ENCODE results near the gene PTP4A1. TPM values are rescaled to one million over a fixed set of nuclear protein-coding genes. Genes with fewer than 3 reads are reported as not detected.

PTP4A1 gene
- total RNA-seq, 4 donors from 2014 or later: 12.4 to 85.4 (median 50.4) TPM

GRCh38 chr6:63576985-63577712 is 4.9 kb downstream of the PTP4A1 start:
- H3K27ac ChIP-seq: no peak overlapping the region
- peaks cover 21% of the 10 kb centered on the region for H3K4me1 ChIP-seq
- peaks cover 48% of the 10 kb centered on the region for H3K36me3 ChIP-seq
- H3K27me3 ChIP-seq: no peaks in the 10 kb centered on the region
- no peak overlapping the region for H3K4me3 ChIP-seq
- 96% methylated on average over 5 of the region's 5 CpGs for WGBS
- TF ChIP-seq POLR2AphosphoS5 (IDR thresholded peaks at IDR 0.05) (no peak), POLR2A (IDR thresholded peaks at IDR 0.05) (no peak), EP300 (IDR thresholded peaks at IDR 0.05) (no peak)
- TF ChIP-seq, protein P1, sequence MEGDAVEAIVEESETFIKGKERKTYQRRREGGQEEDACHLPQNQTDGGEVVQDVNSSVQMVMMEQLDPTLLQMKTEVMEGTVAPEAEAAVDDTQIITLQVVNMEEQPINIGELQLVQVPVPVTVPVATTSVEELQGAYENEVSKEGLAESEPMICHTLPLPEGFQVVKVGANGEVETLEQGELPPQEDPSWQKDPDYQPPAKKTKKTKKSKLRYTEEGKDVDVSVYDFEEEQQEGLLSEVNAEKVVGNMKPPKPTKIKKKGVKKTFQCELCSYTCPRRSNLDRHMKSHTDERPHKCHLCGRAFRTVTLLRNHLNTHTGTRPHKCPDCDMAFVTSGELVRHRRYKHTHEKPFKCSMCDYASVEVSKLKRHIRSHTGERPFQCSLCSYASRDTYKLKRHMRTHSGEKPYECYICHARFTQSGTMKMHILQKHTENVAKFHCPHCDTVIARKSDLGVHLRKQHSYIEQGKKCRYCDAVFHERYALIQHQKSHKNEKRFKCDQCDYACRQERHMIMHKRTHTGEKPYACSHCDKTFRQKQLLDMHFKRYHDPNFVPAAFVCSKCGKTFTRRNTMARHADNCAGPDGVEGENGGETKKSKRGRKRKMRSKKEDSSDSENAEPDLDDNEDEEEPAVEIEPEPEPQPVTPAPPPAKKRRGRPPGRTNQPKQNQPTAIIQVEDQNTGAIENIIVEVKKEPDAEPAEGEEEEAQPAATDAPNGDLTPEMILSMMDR (IDR thresholded peaks at IDR 0.05): no peak
- DNase-seq (ENCODE audit: low spot score in 2 of 2): no peak
- no peaks in the 10 kb centered on the region for H3K9me3 ChIP-seq

- Histone ChIP-seq H3K27ac (no peak overlapping the region), H3K4me1 (peaks cover 20% of the 10 kb centered on the region), H3K9me3 (no peaks in the 10 kb centered on the region), H3K27me3 (no peaks in the 10 kb centered on the region), H3K4me3 (no peak overlapping the region), H3K36me3 (peaks cover 53% of the 10 kb centered on the region)
- 96% methylated on average over 2 of the region's 2 CpGs for WGBS
- TF ChIP-seq POLR2A (IDR thresholded peaks at IDR 0.05) (no peak), POLR2AphosphoS5 (IDR thresholded peaks at IDR 0.05) (no peak), EP300 (IDR thresholded peaks at IDR 0.05) (no peak)
- TF ChIP-seq, protein P1 (IDR thresholded peaks at IDR 0.05): no peak
- DNase-seq (ENCODE audit: low spot score in 2 of 2): no peak
Measured at GRCh38 chr6:63578757-63579156, 6.5 kb downstream of the PTP4A1 start.

DNA sequence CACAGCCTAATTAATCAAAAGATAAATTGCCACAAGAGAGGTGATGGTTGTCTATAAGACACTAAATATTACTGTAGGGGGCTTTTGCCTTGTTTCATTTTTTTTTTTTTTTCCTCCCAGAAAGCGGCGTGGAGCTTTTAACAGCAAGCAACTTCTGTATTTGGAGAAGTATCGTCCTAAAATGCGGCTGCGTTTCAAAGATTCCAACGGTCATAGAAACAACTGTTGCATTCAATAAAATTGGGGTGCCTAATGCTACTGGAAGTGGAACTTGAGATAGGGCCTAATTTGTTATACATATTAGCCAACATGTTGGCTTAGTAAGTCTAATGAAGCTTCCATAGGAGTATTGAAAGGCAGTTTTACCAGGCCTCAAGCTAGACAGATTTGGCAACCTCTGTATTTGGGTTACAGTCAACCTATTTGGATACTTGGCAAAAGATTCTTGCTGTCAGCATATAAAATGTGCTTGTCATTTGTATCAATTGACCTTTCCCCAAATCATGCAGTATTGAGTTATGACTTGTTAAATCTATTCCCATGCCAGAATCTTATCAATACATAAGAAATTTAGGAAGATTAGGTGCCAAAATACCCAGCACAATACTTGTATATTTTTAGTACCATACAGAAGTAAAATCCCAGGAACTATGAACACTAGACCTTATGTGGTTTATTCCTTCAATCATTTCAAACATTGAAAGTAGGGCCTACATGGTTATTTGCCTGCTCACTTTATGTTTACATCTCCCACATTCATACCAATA is 7.8 kb downstream of the PTP4A1 start:
- H3K9me3 ChIP-seq: no peaks in the 10 kb centered on the region
- TF ChIP-seq, protein P1 (IDR thresholded peaks at IDR 0.05): no peak
- TF ChIP-seq POLR2AphosphoS5 (IDR thresholded peaks at IDR 0.05): no peak
- TF ChIP-seq POLR2A (IDR thresholded peaks at IDR 0.05): no peak
- TF ChIP-seq EP300 (IDR thresholded peaks at IDR 0.05): no peak
- WGBS: 85% methylated on average over 6 of the region's 6 CpGs
- no peaks in the 10 kb centered on the region for H3K27me3 ChIP-seq
- peaks cover 53% of the 10 kb centered on the region for H3K36me3 ChIP-seq
- H3K27ac ChIP-seq: no peak overlapping the region
- H3K4me1 ChIP-seq: peaks cover 6% of the 10 kb centered on the region
- H3K4me3 ChIP-seq: no peak overlapping the region
- no peak for DNase-seq (ENCODE audit: low spot score in 2 of 2)

- WGBS: 73% methylated on average over 3 of the region's 3 CpGs
- TF ChIP-seq, protein P1 (IDR thresholded peaks at IDR 0.05): no peak
- TF ChIP-seq POLR2AphosphoS5 (IDR thresholded peaks at IDR 0.05) (no peak), POLR2A (IDR thresholded peaks at IDR 0.05) (no peak), EP300 (IDR thresholded peaks at IDR 0.05) (no peak)
- Histone ChIP-seq H3K9me3 (no peaks in the 10 kb centered on the region), H3K4me1 (peaks cover 4% of the 10 kb centered on the region), H3K36me3 (peaks cover 53% of the 10 kb centered on the region), H3K27me3 (no peaks in the 10 kb centered on the region), H3K27ac (no peak overlapping the region), H3K4me3 (no peak overlapping the region)
- DNase-seq (ENCODE audit: low spot score in 2 of 2): no peak
Measured at GRCh38 chr6:63580704-63580961, 8.4 kb downstream of the PTP4A1 start.

DNA sequence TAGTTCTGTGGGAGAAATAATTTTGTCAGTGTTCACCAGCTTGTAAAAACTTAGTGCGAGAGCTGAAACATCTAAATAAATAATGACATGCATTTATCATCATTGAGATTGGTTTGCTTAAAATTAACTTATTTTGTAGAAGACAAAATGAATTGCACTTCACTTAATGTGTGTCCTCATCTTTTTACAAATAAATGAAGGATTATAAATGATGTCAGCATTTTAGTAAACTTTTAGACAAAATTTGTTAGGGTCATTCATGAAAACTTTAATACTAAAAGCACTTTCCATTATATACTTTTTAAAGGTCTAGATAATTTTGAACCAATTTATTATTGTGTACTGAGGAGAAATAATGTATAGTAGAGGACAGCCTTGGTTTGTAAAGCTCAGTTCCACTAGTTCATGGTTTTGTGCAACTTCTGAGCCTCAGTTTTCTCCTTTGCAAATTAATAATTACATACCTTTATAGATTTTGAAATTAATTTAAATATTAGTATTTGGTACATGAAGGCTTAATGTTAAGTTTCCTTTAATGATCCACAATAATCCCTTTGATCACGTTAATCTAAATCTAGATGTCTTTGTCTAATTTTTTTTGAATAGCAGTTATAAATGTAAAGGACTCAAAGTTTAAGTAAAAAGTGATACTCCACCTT is 9.2 kb downstream of the PTP4A1 start:
- TF ChIP-seq, protein P1 (IDR thresholded peaks at IDR 0.05): no peak
- no peak for TF ChIP-seq POLR2AphosphoS5 (IDR thresholded peaks at IDR 0.05)
- no peak for TF ChIP-seq POLR2A (IDR thresholded peaks at IDR 0.05)
- no peak for TF ChIP-seq EP300 (IDR thresholded peaks at IDR 0.05)
- 96% methylated on average over 2 of the region's 2 CpGs for WGBS
- DNase-seq (ENCODE audit: low spot score in 2 of 2): no peak
- H3K27me3 ChIP-seq: no peaks in the 10 kb centered on the region
- no peaks in the 10 kb centered on the region for H3K9me3 ChIP-seq
- no peak overlapping the region for H3K4me3 ChIP-seq
- H3K27ac ChIP-seq: no peak overlapping the region
- no peaks in the 10 kb centered on the region for H3K4me1 ChIP-seq
- peaks cover 51% of the 10 kb centered on the region for H3K36me3 ChIP-seq

Data from suprapubic skin (tissue), 4 donors.